ENCODE results near the gene ARL6IP6. TPM values are rescaled to one million over a fixed set of nuclear protein-coding genes. Genes with fewer than 3 reads are reported as not detected.
"Not testable (repeated sequence)": the region's sequence is repeated elsewhere in the genome, so short reads cannot be mapped to it uniquely, and the experiment has no call there.

The ARL6IP6 gene
- total RNA-seq, 1 donor from 2014 or later, result 44.5 TPM

GRCh38 chr2:152722639-152723038, 4.2 kb downstream of the ARL6IP6 start:
- DNase-seq, result not testable (repeated sequence)

DNA sequence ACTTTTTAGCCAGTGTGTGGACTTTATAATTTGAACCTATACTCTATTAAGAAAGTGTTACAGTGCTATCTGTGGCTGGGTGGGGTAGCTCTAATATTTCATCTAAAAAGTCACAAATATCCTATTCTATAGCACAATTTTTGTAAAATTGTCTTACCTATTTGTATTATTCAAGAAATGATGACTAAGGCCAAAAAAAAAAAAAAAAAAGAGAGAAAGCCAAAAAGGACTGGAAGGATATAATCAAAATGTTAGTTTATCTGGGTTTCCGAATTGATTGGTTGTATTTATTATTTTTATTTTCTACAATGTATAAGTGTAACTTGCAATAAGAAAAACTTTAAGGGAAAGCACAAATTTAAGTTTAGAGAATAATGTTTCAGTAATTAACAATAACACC, 5.5 kb downstream of the ARL6IP6 start:
- no peak for DNase-seq

GRCh38 chr2:152729844-152730243, 11.4 kb downstream of the ARL6IP6 start:
- no peak for DNase-seq

DNA sequence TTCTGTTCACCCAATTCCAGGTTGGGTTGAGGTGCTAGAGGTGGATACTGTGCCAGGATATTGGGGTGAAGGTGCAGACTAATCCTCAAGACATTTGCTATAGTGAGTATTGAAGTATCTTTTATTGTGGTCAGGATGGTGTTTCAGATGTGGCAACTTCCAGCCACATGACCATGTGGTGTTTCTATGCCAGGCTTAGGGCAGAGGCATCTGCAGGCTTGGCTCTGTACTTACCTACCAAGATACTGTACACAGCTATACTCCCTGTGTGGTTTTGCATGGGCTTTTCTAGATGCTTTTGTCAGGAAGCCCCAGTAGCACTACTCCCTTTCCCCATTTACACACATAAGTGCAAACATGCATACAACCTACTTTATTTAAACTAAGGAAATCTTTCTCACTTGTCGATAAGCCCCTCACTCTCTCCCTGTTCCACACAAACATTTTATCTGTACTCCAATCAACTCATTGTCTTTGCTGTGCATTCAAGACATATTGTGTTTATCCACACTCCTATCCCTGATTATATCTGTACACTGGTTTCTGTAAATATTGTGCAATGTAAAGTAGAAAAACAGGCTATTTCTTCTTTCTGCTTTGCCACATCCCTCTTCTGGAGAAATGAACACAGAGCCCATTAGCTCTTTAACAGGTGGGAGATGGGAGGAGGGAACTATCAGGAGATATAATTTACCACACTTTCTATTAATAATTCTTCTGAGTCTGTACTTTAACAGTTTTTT, 12.3 kb downstream of the ARL6IP6 start:
- no peak for DNase-seq

DNA sequence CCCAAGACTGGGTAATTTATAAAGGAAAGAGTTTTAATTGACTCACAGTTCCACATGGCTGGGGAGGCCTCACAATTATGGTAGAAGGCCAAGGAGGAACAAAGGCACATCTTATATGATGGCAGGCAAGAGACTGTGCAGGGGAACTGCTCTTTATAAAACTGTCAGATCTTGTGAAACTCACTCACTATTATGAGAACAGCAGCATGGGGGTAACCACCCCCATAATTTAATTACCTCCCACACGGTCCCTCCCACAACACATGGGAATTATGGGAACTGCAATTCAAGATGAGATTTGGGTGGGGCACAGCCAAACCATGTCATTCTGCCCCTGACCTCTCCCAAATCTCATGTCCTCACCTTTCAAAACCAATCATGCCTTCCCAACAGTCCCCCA, 19.1 kb downstream of the ARL6IP6 start:
- not testable (repeated sequence) for DNase-seq

- DNase-seq, result no peak
Measured at GRCh38 chr2:152738438-152738837, 20.0 kb downstream of the ARL6IP6 start.

DNA sequence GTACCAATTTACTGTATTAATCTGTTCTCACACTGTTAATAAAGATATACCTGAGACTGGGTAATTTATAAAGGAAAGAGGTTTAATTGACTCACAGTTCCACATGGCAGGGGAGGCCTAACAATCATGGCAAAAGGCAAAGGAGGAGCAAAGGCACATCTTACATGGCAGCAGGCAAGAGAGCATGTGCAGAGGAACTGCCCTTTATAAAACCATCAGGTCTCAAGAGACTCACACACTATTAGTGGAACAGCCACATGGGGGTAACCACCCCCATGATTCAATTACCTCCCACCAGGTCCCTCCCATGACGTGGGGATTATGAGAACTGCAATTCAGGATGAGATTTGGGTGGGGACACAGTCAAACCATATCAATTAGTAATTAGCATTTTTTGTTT, 21.3 kb downstream of the ARL6IP6 start:
- not testable (repeated sequence) for DNase-seq

DNA sequence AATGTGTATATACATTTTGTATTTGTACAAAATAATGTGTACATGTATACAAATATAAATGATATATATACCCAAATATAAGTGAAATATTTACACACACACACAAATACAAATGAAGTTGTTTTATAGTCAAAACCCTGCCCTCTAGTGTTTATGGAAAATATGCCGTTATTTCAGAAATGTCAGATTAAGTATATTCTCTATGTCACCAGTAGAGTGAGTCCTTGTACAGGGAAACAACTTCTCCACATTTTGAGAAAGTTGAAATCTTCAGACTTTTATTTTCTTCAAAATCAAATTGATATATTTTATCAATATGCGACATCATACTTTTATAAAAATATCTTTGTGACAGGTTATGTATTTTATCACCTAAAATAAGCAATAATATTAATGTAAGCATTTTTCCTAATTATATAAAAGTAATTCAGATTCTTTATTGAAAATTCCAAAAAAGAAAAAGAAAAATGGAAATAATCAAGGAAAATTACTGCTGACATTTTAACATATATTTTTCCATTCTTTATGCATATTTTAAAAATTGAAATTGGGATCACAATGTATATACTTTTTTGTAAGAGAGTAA, 22.4 kb downstream of the ARL6IP6 start:
- peak; percentile 73 for DNase-seq

DNA sequence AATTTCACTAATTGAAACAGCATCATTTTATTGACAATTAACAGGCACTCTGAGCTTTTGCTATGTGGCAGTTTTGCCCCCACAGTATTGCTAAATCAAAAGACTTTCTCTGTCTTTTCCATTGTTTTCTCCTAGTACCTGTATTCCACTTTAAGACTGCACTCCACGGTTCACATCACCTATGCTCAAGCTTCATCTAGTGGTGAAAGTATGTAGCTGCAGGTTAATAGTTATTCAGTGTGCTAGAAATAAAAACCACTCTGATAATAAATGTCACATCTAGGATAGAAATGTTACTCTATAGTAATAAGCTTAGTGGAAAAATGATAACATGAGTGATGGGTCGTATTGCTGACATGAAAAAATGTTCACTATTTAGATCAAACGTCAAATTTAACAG, 24.6 kb downstream of the ARL6IP6 start:
- no peak for DNase-seq

GRCh38 chr2:152747751-152748150, 29.3 kb downstream of the ARL6IP6 start:
- not testable (repeated sequence) for DNase-seq

GRCh38 chr2:152755029-152755428, 36.6 kb downstream of the ARL6IP6 start:
- DNase-seq, result peak; percentile 10

- DNase-seq, result no peak
Measured at GRCh38 chr2:152759290-152760072, 41.1 kb downstream of the ARL6IP6 start.

- no peak for DNase-seq
Measured at GRCh38 chr2:152761214-152761613, 42.8 kb downstream of the ARL6IP6 start.

- DNase-seq, result no peak
Measured at GRCh38 chr2:152762202-152762601, 43.8 kb downstream of the ARL6IP6 start.

- DNase-seq, result not testable (repeated sequence)
Measured at GRCh38 chr2:152763208-152763607, 44.8 kb downstream of the ARL6IP6 start.

DNA sequence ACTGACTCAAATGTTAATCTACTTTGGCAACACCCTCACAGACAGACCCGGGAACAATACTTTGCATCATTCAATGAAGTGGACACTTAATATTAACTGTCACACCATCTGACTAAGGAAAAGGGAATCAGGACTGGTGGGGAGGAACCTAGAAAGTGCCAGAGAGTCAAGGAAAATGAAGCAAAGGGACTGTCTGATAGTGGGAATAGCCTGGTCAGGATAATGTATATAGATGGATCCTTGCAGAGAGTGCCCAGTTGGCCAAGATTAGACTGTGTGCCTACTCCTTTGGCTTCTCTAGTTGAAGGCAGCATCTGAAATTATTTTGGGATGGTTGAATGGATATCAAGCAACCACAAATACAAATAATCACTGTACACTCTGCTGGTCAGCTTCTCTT, 45.2 kb downstream of the ARL6IP6 start:
- DNase-seq, result no peak

GRCh38 chr2:152766928-152767327, 48.5 kb downstream of the ARL6IP6 start:
- DNase-seq, result no peak

DNA sequence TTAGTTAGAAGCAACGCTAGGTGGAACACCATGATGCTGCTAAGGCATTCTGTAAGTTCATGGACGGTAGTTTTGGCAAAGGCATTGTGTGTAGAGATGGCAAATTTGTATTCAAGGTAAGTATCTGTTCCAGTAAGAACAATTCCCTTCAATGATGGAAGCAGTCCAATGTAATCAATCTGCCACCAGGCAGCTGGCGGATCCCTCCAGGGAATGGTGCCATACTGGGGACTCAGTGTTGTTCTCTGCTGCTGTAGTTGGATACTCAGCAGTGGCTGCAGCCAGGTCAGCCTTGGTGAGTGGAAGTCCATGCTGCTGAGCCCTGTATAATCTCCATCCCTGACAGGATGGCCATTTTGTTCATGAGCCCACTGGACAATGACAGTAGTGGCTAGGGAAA, 62.8 kb downstream of the ARL6IP6 start:
- DNase-seq, result no peak

DNA sequence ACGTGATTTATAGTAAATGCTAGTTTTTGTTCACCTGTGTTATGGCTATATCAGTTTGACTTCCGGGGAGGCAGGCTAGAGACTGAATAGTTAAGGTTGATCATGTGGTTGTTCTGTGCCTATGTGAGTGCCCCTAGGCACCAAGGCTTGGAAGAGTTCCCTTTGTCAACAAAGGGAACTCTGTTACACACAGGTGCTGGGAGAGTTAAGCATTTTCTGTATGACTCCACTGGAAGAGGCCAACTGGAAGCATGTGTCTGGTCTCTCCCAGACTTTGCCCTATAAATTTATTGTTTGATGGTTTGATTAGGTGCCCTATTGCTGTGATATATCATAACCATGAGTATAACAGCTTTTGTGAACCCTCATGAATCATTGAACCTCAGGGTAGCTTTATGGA, 63.8 kb downstream of the ARL6IP6 start:
- no peak for DNase-seq

DNA sequence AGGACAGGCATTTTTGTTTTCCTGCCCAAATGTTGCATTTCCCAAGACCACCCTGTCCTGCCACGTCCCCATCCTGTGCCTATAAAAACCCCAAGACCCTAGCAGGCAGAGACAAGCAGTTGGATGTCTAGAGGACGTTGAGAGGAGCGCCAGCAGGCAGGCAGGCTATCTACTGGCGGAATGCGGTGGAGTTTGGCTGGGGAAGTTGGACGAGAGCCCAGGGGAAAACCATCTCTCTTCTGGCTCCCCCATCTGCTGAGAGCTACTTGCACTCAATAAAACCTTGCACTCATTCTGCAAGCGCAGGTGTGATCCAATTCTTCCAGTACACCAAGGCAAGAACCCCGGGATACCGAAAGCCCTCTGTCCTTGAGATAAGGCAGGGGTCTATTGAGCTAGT, 72.5 kb downstream of the ARL6IP6 start:
- no peak for DNase-seq

GRCh38 chr2:152791979-152792378, 73.6 kb downstream of the ARL6IP6 start:
- DNase-seq, result no peak

DNA sequence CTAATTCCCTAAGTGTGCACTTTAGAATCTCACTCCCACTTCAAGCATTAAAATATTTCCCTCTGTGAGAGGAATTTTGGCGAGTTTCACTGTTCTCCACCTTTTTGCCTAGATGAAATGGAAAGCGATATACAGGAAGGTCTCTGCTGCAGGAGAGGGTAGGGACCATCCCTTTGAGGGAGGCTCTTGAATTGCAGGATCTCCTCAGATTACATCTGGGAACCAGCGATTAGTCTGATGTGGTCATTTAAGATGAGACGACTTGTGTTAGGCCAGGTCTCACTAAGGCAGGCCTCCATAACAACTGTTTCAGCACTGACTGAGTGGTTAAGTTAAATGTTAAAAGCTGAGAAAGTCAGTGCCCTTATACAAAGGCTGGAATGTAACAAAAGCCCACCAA, 74.6 kb downstream of the ARL6IP6 start:
- DNase-seq, result no peak

DNA sequence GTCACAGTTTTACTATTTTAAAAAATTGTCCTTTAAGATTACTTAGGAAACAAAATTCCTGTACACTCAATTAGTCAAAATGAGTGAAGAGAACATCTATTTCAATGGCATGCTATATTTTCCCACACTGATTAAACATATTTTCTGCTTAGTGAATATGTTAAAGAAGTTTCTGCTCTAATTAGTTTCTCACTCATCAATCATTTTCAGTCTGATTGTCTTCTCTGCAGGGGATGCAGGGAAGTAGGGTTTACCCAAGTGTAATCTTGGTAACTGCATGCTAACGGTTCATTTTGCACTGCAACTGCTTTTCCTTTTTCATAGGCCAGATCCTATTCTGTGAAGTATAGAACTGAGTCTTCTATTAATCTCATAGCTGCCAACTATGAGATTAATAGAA, 78.5 kb downstream of the ARL6IP6 start:
- DNase-seq, result no peak
